DND-41 (cell line): ENCODE measurements around the gene BDNF.

ENCODE experiments used
- ATAC-seq: fragments of 200-7000 bp; cut with Tn5 transposase; 3 replicates; pipeline ENCODE4 v1.9.1; 2021; ENCODE audit warnings: low read depth; ENCODE audit not compliant: insufficient read depth
- DNase-seq: peaks from one replicate; pipeline ENCODE4 v3.0.0-alpha.2; 2020
- H2AFZ ChIP-seq: 2 replicates; pipeline ENCODE4 v1.6.0; 2012; ENCODE audit warnings: low read depth, low read length
- H3K27ac ChIP-seq: 2 replicates; pipeline ENCODE4 v1.5.1; 2012; ENCODE audit warnings: low read length, inconsistent platforms
- H3K27me3 ChIP-seq: fragments of 200-600 bp; sonication (generic); 2 replicates; pipeline ENCODE4 v1.6.0; 2012; ENCODE audit warnings: low read length, mild to moderate bottlenecking, inconsistent platforms; ENCODE audit not compliant: insufficient read depth, poor library complexity
- H3K36me3 ChIP-seq: 2 replicates; pipeline ENCODE4 v1.5.1; 2012; ENCODE audit warnings: low read length, inconsistent platforms; ENCODE audit not compliant: insufficient read depth
- H3K4me1 ChIP-seq: 2 replicates; pipeline ENCODE4 v1.5.1; 2012; ENCODE audit warnings: mild to moderate bottlenecking, low read length; ENCODE audit not compliant: insufficient read depth
- H3K4me2 ChIP-seq: 2 replicates; pipeline ENCODE4 v1.6.0; 2012; ENCODE audit warnings: mild to moderate bottlenecking, moderate library complexity, low read length, inconsistent platforms; ENCODE audit not compliant: insufficient read depth
- H3K4me3 ChIP-seq, 2 experiments: fragments of 200-600 bp in 1 of 2; shearing (Covaris generic) in 1 of 2; 2 replicates each; pipeline ENCODE4 v1.5.1; 2012 to 2016; ENCODE audit warnings: inconsistent platforms in 2 of 2, low read length in 2 of 2, mild to moderate bottlenecking in 2 of 2, low read depth in 1 of 2, moderate library complexity in 1 of 2
- H3K79me2 ChIP-seq: 2 replicates; pipeline ENCODE4 v1.6.0; 2012; ENCODE audit warnings: low read length, inconsistent platforms; ENCODE audit not compliant: insufficient read depth
- H3K9ac ChIP-seq: 2 replicates; pipeline ENCODE4 v1.6.0; 2012; ENCODE audit warnings: low read depth, mild to moderate bottlenecking, inconsistent platforms, low read length, moderate library complexity
- H3K9me3 ChIP-seq: 2 replicates; pipeline ENCODE4 v1.5.1; 2012; ENCODE audit warnings: low read length, moderate library complexity, mild to moderate bottlenecking, inconsistent platforms; ENCODE audit not compliant: insufficient read depth, severe bottlenecking
- H4K20me1 ChIP-seq: 2 replicates; pipeline ENCODE4 v1.6.0; 2012; ENCODE audit warnings: low read length; ENCODE audit not compliant: insufficient read depth
- EZH2 ChIP-seq: IDR thresholded peaks from 3 replicates; pipeline ENCODE4 v1.6.1; 2012; ENCODE audit warnings: borderline replicate concordance, low read depth, mild to moderate bottlenecking, moderate library complexity, low read length, inconsistent platforms; ENCODE audit not compliant: severe bottlenecking
- TF ChIP-seq, protein P1 (sequence below): IDR thresholded peaks from 2 replicates; pipeline ENCODE4 v1.5.1; 2012; ENCODE audit warnings: borderline replicate concordance, low read length, moderate library complexity, mild to moderate bottlenecking; ENCODE audit not compliant: poor library complexity, severe bottlenecking; ENCODE audit errors: extremely low read depth

Gene BDNF

DNA sequence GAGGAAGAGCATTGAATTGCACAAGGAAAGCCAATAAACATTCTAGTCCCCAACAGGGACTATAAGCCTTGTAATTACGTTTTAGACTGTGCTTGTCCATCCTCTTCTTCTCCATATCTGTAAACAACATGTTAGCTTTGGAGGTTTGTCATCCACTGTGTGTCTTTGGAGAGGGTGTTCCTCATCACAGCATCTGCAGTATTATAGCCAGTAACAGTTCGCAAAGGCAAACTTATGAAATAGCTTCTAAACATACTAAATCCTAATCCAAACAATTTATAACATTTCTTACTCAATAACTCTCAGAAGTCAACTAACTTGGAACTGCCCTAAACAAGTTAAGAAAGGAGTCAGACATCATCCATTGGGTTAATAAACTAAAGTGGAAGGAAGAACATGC lies 10.3 kb upstream of the BDNF start:
- Histone ChIP-seq H3K9me3 (no peaks in the 10 kb centered on the region), H3K27me3 (no peaks in the 10 kb centered on the region), H3K27ac (no peak overlapping the region), H3K79me2 (no peaks in the 10 kb centered on the region), H3K4me3 (no peak overlapping the region), H3K36me3 (no peaks in the 10 kb centered on the region), H3K4me2 (no peak overlapping the region), H3K9ac (no peak overlapping the region), H4K20me1 (no peaks in the 10 kb centered on the region), H3K4me1 (no peaks in the 10 kb centered on the region), H2AFZ (no peak overlapping the region)
- no peak for ATAC-seq
- no peak for TF ChIP-seq EZH2
- TF ChIP-seq, protein P1, sequence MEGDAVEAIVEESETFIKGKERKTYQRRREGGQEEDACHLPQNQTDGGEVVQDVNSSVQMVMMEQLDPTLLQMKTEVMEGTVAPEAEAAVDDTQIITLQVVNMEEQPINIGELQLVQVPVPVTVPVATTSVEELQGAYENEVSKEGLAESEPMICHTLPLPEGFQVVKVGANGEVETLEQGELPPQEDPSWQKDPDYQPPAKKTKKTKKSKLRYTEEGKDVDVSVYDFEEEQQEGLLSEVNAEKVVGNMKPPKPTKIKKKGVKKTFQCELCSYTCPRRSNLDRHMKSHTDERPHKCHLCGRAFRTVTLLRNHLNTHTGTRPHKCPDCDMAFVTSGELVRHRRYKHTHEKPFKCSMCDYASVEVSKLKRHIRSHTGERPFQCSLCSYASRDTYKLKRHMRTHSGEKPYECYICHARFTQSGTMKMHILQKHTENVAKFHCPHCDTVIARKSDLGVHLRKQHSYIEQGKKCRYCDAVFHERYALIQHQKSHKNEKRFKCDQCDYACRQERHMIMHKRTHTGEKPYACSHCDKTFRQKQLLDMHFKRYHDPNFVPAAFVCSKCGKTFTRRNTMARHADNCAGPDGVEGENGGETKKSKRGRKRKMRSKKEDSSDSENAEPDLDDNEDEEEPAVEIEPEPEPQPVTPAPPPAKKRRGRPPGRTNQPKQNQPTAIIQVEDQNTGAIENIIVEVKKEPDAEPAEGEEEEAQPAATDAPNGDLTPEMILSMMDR, result no peak
- DNase-seq, result no peak

DNA sequence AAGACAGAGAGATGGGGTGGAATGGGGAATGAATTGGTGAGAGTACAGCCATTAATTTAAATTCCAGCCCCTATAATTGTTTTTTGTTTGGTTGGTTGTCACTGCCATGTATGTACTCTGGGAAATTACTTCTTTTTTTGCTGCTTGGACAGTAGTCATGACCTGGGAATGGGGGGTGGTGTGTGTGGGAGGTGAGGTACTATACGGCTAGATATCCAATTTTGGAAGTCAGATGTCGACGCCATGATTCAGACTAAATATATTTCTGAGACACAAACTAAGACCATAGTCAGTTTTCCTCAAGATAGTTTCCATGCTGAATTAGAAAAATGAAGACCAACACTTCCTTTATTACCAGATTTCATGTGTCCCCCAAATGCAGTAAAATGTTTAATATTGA lies 7.4 kb upstream of the BDNF start:
- Histone ChIP-seq H2AFZ (no peak overlapping the region), H3K9me3 (no peaks in the 10 kb centered on the region), H3K79me2 (no peaks in the 10 kb centered on the region), H3K4me2 (no peak overlapping the region), H4K20me1 (no peaks in the 10 kb centered on the region), H3K9ac (no peak overlapping the region), H3K4me1 (no peaks in the 10 kb centered on the region), H3K36me3 (no peaks in the 10 kb centered on the region), H3K27ac (no peak overlapping the region), H3K27me3 (peaks cover 8% of the 10 kb centered on the region), H3K4me3 (no peak overlapping the region)
- no peak for ATAC-seq
- TF ChIP-seq EZH2, result no peak
- TF ChIP-seq, protein P1, result no peak
- DNase-seq, result no peak

DNA sequence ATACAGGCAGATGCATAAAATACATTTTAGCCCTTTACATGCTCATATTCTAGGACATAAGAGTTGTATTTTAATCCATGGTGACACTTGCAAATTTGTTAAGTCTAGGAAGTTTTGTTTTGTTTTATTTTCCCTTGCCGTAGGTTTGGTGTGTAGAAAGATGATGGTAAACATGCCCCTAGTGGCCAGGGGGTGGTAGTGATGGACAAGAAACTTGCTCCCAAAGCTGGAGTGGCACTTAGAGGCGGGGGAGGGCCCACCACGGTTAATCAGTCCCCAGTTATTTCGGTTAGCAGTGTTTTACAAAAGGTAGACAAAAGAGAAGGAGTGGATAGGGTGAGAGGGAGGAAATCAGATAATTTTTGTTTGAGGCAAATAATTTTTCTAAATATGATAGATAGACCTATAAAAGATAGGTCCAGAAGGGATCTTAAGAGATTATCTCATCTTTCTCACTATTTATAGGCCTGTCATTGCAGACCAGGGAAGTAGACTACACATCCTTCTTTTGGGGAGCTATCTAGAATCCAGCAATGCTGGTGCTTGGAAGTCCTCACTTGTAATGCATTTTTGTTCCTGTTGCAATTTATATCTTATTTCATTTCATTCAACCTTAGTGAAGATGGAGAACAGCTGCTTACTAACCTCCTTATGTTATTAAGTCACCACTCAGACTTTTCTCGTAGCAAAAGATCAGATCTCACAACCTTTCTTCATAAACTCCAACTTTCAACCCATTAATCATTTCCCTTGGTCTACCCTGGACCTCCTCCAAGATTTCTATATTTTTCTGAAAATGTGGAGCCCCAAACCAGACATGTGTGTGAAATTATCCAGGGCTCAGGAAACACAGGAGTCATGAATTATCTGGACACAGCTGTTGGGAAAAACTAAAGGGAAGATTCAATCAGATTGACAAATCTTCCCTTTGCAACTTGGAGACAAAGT lies 5.9 kb upstream of the BDNF start:
- peak; percentile 57; the same call in 2 of the 3 replicates for ATAC-seq
- no peak overlapping the region for H3K4me3 ChIP-seq
- TF ChIP-seq, protein P1, result peak; percentile 59
- TF ChIP-seq EZH2, result no peak

More for the DNA sequence above, 5.9 kb upstream of the BDNF start:
- Histone ChIP-seq H3K79me2 (no peaks in the 10 kb centered on the region), H2AFZ (no peak overlapping the region), H3K4me2 (no peak overlapping the region), H3K27me3 (peaks cover 8% of the 10 kb centered on the region), H3K9me3 (no peaks in the 10 kb centered on the region), H3K36me3 (no peaks in the 10 kb centered on the region), H3K27ac (no peak overlapping the region), H3K9ac (no peak overlapping the region), H4K20me1 (no peaks in the 10 kb centered on the region), H3K4me1 (no peaks in the 10 kb centered on the region)
- DNase-seq, result no peak
